Neural progenitor cell (in vitro differentiated cells): ENCODE data around the gene DUSP11. TPM values are rescaled to one million over a fixed set of nuclear protein-coding genes. Genes with fewer than 3 reads are reported as not detected.

Experiments
- DNase-seq: peaks from one replicate; pipeline ENCODE4 v3.0.0-alpha.2; 2016; ENCODE audit warnings: low spot score
- H2AFZ ChIP-seq: fragments of 200-600 bp; sonication (generic); replicated peaks from 2 replicates; pipeline ENCODE4 v1.6.1; 2016; ENCODE audit warnings: antibody characterized with exemption
- H3F3A ChIP-seq: fragments of 200-600 bp; sonication (generic); 2 replicates; pipeline ENCODE4 v1.6.1; 2016; ENCODE audit warnings: antibody characterized with exemption, low read depth
- H3K27ac ChIP-seq: fragments of 200-600 bp; sonication (generic); 2 replicates; pipeline ENCODE4 v1.5.1; 2016; ENCODE audit warnings: mild to moderate bottlenecking
- H3K27me3 ChIP-seq: fragments of 200-600 bp; sonication (generic); 2 replicates; pipeline ENCODE4 v1.6.1; 2016; ENCODE audit warnings: mild to moderate bottlenecking, moderate library complexity
- H3K36me3 ChIP-seq: fragments of 200-600 bp; sonication (generic); 2 replicates; pipeline ENCODE4 v1.5.1; 2016
- H3K4me1 ChIP-seq: fragments of 200-600 bp; sonication (generic); 2 replicates; pipeline ENCODE4 v1.6.1; 2016; ENCODE audit warnings: mixed run types
- H3K4me2 ChIP-seq: fragments of 200-600 bp; sonication (generic); 2 replicates; pipeline ENCODE4 v1.6.1; 2016
- H3K4me3 ChIP-seq: fragments of 200-600 bp; sonication (generic); 2 replicates; pipeline ENCODE4 v1.5.1; 2016
- H3K79me2 ChIP-seq: fragments of 200-600 bp; sonication (generic); 2 replicates; pipeline ENCODE4 v1.6.1; 2016; ENCODE audit warnings: low read depth
- H3K9ac ChIP-seq: fragments of 200-600 bp; sonication (generic); 2 replicates; pipeline ENCODE4 v1.6.1; 2016
- H3K9me3 ChIP-seq: fragments of 200-600 bp; sonication (generic); 2 replicates; pipeline ENCODE4 v1.5.1; 2016; ENCODE audit warnings: low read depth
- H4K20me1 ChIP-seq: fragments of 200-600 bp; sonication (generic); 2 replicates; pipeline ENCODE4 v1.6.1; 2016; ENCODE audit warnings: low read depth
- H3K27ac Mint-ChIP-seq: 3 replicates; pipeline ENCODE4 v1.8.0; 2021; ENCODE audit warnings: mixed read lengths
- H3K27me3 Mint-ChIP-seq: 2 replicates; pipeline ENCODE4 v1.8.0; 2022; ENCODE audit warnings: low read depth, mild to moderate bottlenecking, inconsistent platforms, moderate library complexity, mixed read lengths; ENCODE audit not compliant: insufficient read depth
- H3K36me3 Mint-ChIP-seq: 3 replicates; pipeline ENCODE4 v1.8.0; 2021; ENCODE audit warnings: mixed read lengths
- H3K4me1 Mint-ChIP-seq: 3 replicates; pipeline ENCODE4 v1.8.0; 2021; ENCODE audit warnings: mixed read lengths
- H3K4me3 Mint-ChIP-seq: 3 replicates; pipeline ENCODE4 v1.8.0; 2021; ENCODE audit warnings: mild to moderate bottlenecking, moderate library complexity, mixed read lengths
- H3K9me3 Mint-ChIP-seq: 3 replicates; pipeline ENCODE4 v1.8.0; 2020; ENCODE audit warnings: mixed read lengths
- CTCF ChIP-seq: fragments of 200-600 bp; sonication (generic); IDR thresholded peaks from 2 replicates; pipeline ENCODE4 v1.5.1; 2017; ENCODE audit warnings: antibody characterized with exemption, mild to moderate bottlenecking
- EZH2 ChIP-seq: fragments of 200-600 bp; sonication (generic); IDR thresholded peaks from 2 replicates; pipeline ENCODE4 v1.6.1; 2017; ENCODE audit warnings: antibody characterized with exemption, mild to moderate bottlenecking, moderate library complexity
- EZH2phosphoT487 ChIP-seq: fragments of 200-600 bp; sonication (generic); IDR thresholded peaks from 2 replicates; pipeline ENCODE4 v1.6.1; 2017; ENCODE audit warnings: antibody characterized with exemption
- total RNA-seq: library from RNA; depleted of rRNA; stranded (reverse); fragments of >200 nt; gene quantifications from 2 replicates; pipeline ENCODE4 v1.2.3, GENCODE V29; 2015; ENCODE audit warnings: low replicate concordance

Gene DUSP11
- total RNA-seq, 1 donor from 2014 or later = 43.5 TPM

- Histone ChIP-seq H3K36me3 (peaks cover 12% of the 10 kb centered on the region), H3K79me2 (peaks cover 4% of the 10 kb centered on the region)
- H3K4me1 Mint-ChIP-seq = no peaks in the 10 kb centered on the region
These were observed 7.1 kb downstream of the DUSP11 start for GRCh38 chr2:73772819-73773218.

GRCh38 chr2:73770725-73771124, 9.2 kb downstream of the DUSP11 start:
- no peak for DNase-seq
- no peak overlapping the region for H3K9ac ChIP-seq
- H3K27ac Mint-ChIP-seq = peak overlapping the region; percentile 5
- no peaks in the 10 kb centered on the region for H3K4me1 ChIP-seq
- H3K27me3 ChIP-seq = no peaks in the 10 kb centered on the region
- H3K27ac ChIP-seq = no peak overlapping the region
- no peak overlapping the region for H3K4me3 Mint-ChIP-seq
- H4K20me1 ChIP-seq = peaks cover 12% of the 10 kb centered on the region
- H3K27me3 Mint-ChIP-seq = no peaks in the 10 kb centered on the region
- H3K36me3 Mint-ChIP-seq = peaks cover 20% of the 10 kb centered on the region
- H2AFZ ChIP-seq = no peak overlapping the region
- TF ChIP-seq EZH2 (no peak), EZH2phosphoT487 (no peak), CTCF (no peak)
- H3K9me3 Mint-ChIP-seq = no peaks in the 10 kb centered on the region
- peaks cover 22% of the 10 kb centered on the region for H3K36me3 ChIP-seq
- H3K4me2 ChIP-seq = no peak overlapping the region
- no peaks in the 10 kb centered on the region for H3F3A ChIP-seq
- no peaks in the 10 kb centered on the region for H3K9me3 ChIP-seq
- H3K4me1 Mint-ChIP-seq = no peaks in the 10 kb centered on the region
- H3K79me2 ChIP-seq = peaks cover 4% of the 10 kb centered on the region
- H3K4me3 ChIP-seq = no peak overlapping the region

More at GRCh38 chr2:73772819-73773218, 7.1 kb downstream of the DUSP11 start:
- Histone ChIP-seq H3K4me3 (no peak overlapping the region), H4K20me1 (peaks cover 8% of the 10 kb centered on the region), H2AFZ (no peak overlapping the region), H3K4me1 (no peaks in the 10 kb centered on the region), H3K4me2 (no peak overlapping the region), H3K9ac (no peak overlapping the region), H3K9me3 (no peaks in the 10 kb centered on the region), H3K27ac (no peak overlapping the region), H3K27me3 (no peaks in the 10 kb centered on the region), H3F3A (no peaks in the 10 kb centered on the region)
- DNase-seq = no peak
- TF ChIP-seq CTCF (no peak), EZH2phosphoT487 (no peak), EZH2 (no peak)
- Mint-ChIP-seq H3K27me3 (no peaks in the 10 kb centered on the region), H3K36me3 (peaks cover 17% of the 10 kb centered on the region), H3K27ac (no peak overlapping the region), H3K4me3 (no peak overlapping the region), H3K9me3 (no peaks in the 10 kb centered on the region)

GRCh38 chr2:73766994-73767393, 12.9 kb downstream of the DUSP11 start:
- H3K36me3 Mint-ChIP-seq = peaks cover 24% of the 10 kb centered on the region

More at GRCh38 chr2:73766994-73767393, 12.9 kb downstream of the DUSP11 start:
- no peak overlapping the region for H3K27ac Mint-ChIP-seq
- Histone ChIP-seq H3K79me2 (no peaks in the 10 kb centered on the region), H2AFZ (no peak overlapping the region), H3K27me3 (no peaks in the 10 kb centered on the region), H4K20me1 (peaks cover 6% of the 10 kb centered on the region), H3K4me2 (no peak overlapping the region), H3K9me3 (no peaks in the 10 kb centered on the region), H3K27ac (no peak overlapping the region), H3F3A (no peaks in the 10 kb centered on the region), H3K36me3 (peaks cover 21% of the 10 kb centered on the region), H3K4me3 (no peak overlapping the region), H3K4me1 (no peaks in the 10 kb centered on the region), H3K9ac (no peak overlapping the region)
- no peaks in the 10 kb centered on the region for H3K9me3 Mint-ChIP-seq
- DNase-seq = no peak
- H3K4me1 Mint-ChIP-seq = no peaks in the 10 kb centered on the region
- no peak overlapping the region for H3K4me3 Mint-ChIP-seq
- TF ChIP-seq EZH2phosphoT487 (no peak), EZH2 (no peak), CTCF (no peak)
- peaks cover 2% of the 10 kb centered on the region for H3K27me3 Mint-ChIP-seq
